PC-9 (cell line): Measurements from ENCODE around the gene KIAA0586.

Source experiments
- CTCF ChIP-seq: fragments of 200-600 bp; sonication (generic); conservative IDR thresholded peaks from 2 replicates; pipeline ENCODE4 v1.6.1; 2017; ENCODE audit warnings: mixed run types, antibody characterized with exemption, mild to moderate bottlenecking, moderate library complexity
- EZH2 ChIP-seq: fragments of 200-600 bp; sonication (generic); IDR thresholded peaks from 2 replicates; pipeline ENCODE4 v1.8.0; 2017; ENCODE audit warnings: antibody characterized with exemption, low read depth

- TF ChIP-seq CTCF (no peak), EZH2 (no peak)
These were observed 159.8 kb downstream of the KIAA0586 start for GRCh38 chr14:58587271-58587670.
